ENCODE measurements around the gene SCT. TPM values are rescaled to one million over a fixed set of nuclear protein-coding genes. Genes with fewer than 3 reads are reported as not detected.

The SCT gene
- total RNA-seq, 1 experiment from 2014 or later = not detected

- Histone ChIP-seq H3K4me3 (ENCODE audit: low read depth, low read length) (peak overlapping the region; percentile 100), H3K36me3 (ENCODE audit: control insufficient read depth, insufficient read depth, low read length) (no peaks in the 10 kb centered on the region), H3K27me3 (replicated peaks; ENCODE audit: control insufficient read depth, insufficient read depth, low read length) (no peaks in the 10 kb centered on the region), H3K4me1 (peaks cover 31% of the 10 kb centered on the region), H3K9me3 (no peaks in the 10 kb centered on the region)
- ChIA-PET POLR2A (interaction anchor here (0.6 to 2.0 kb wide), 5 partner anchors 8 to 230 kb away, joined by 3 to 17 read pairs (median 5); no protein-coding TSS in a partner anchor), CTCF (no interaction called here)
- H3K27me3 Mint-ChIP-seq (ENCODE audit: insufficient read depth, unreplicated experiment) = no peaks in the 10 kb centered on the region
- intact Hi-C loops (cut with micrococcal nuclease; ENCODE audit: unreplicated experiment) = loop anchor here (2.0 to 5.0 kb wide), 2 partner anchors 16 to 35 kb away; partner anchors contain the start of genes LMNTD2 and RASSF7
- H3K9me3 Mint-ChIP-seq (ENCODE audit: unreplicated experiment) = no peaks in the 10 kb centered on the region
- H3K36me3 Mint-ChIP-seq (ENCODE audit: insufficient read depth, unreplicated experiment) = peaks cover 28% of the 10 kb centered on the region
- DNase-seq = no peak
- peaks cover 16% of the 10 kb centered on the region for H3K4me1 Mint-ChIP-seq (ENCODE audit: low read depth, unreplicated experiment)
- no TSS peak for BruUV-seq (replicated peaks)
- H3K4me3 Mint-ChIP-seq (ENCODE audit: unreplicated experiment) = peak overlapping the region; percentile 78
- peak overlapping the region; percentile 63 for H3K27ac Mint-ChIP-seq (ENCODE audit: unreplicated experiment)
- TF ChIP-seq CTCF (IDR thresholded peaks at IDR 0.05; ENCODE audit: insufficient read depth in 1 of 2, low read depth in 1 of 2, low read length in 1 of 2, severe bottlenecking in 1 of 2, unreplicated experiment in 1 of 2) = no peak
Observed at GRCh38 chr11:576811-577610, 50.0 kb downstream of the SCT start.

Other genes starting within 250 kb of the SCT start
- gene PKP3, start 233.0 kb downstream of the SCT start, total RNA-seq (2022) = 143 and 149 TPM in 2 replicates
- 119 and 124 TPM in 2 replicates for gene SIGIRR, start 212.2 kb downstream of the SCT start, total RNA-seq (2022)
- gene ANO9, start 185.2 kb downstream of the SCT start, total RNA-seq (2022) = 85.5 and 92.6 TPM in 2 replicates
- gene PTDSS2, start 176.9 kb downstream of the SCT start, total RNA-seq (2022) = 40.6 and 44.3 TPM in 2 replicates
- 134 and 136 TPM in 2 replicates for gene RNH1, start 119.9 kb downstream of the SCT start, total RNA-seq (2022)
- 60.2 and 69.0 TPM in 2 replicates for gene HRAS, start 91.6 kb downstream of the SCT start, total RNA-seq (2022)
- 4.3 and 4.4 TPM in 2 replicates for gene LRRC56, start 89.7 kb downstream of the SCT start, total RNA-seq (2022)
- gene LMNTD2, start 66.4 kb downstream of the SCT start, total RNA-seq (2022) = 11.9 and 13.8 TPM in 2 replicates
- 61.1 and 65.5 TPM in 2 replicates for gene RASSF7, start 66.2 kb downstream of the SCT start, total RNA-seq (2022)
- gene PHRF1, start 50.7 kb downstream of the SCT start, total RNA-seq (2022) = 43.9 and 46.8 TPM in 2 replicates
- 27.2 and 31.2 TPM in 2 replicates for gene IRF7, start 11.2 kb downstream of the SCT start, total RNA-seq (2022)
- 30.2 and 42.0 TPM in 2 replicates for gene CDHR5, start 2.2 kb downstream of the SCT start, total RNA-seq (2022)
- 1.0 and 1.1 TPM in 2 replicates for gene DRD4, start 10.1 kb upstream of the SCT start, total RNA-seq (2022)
- 50.6 and 56.6 TPM in 2 replicates for gene DEAF1, start 68.0 kb upstream of the SCT start, total RNA-seq (2022)
- 70.3 and 74.7 TPM in 2 replicates for gene TMEM80, start 68.6 kb upstream of the SCT start, total RNA-seq (2022)
- 203 and 224 TPM in 2 replicates for gene EPS8L2, start 79.0 kb upstream of the SCT start, total RNA-seq (2022)
- 293 and 300 TPM in 2 replicates for gene TALDO1, start 120.3 kb upstream of the SCT start, total RNA-seq (2022)
- 85.0 and 91.5 TPM in 2 replicates for gene GATD1, start 150.3 kb upstream of the SCT start, total RNA-seq (2022)
- not detected in 2 replicates for gene CEND1, start 162.9 kb upstream of the SCT start, total RNA-seq (2022)
- 31.8 and 37.6 TPM in 2 replicates for gene SLC25A22, start 171.1 kb upstream of the SCT start, total RNA-seq (2022)
- gene PIDD1, start 178.1 kb upstream of the SCT start, total RNA-seq (2022) = 21.3 and 25.3 TPM in 2 replicates
- gene RPLP2, start 182.8 kb upstream of the SCT start, total RNA-seq (2022) = 2,622 and 2,843 TPM in 2 replicates
- 84.7 and 93.6 TPM in 2 replicates for gene PNPLA2, start 191.7 kb upstream of the SCT start, total RNA-seq (2022)
- gene CRACR2B, start 200.7 kb upstream of the SCT start, total RNA-seq (2022) = 15.4 and 16.3 TPM in 2 replicates
- 268 and 302 TPM in 2 replicates for gene CD151, start 205.8 kb upstream of the SCT start, total RNA-seq (2022)
- 139 and 141 TPM in 2 replicates for gene POLR2L, start 215.3 kb upstream of the SCT start, total RNA-seq (2022)
- 84.5 and 95.9 TPM in 2 replicates for gene TSPAN4, start 215.7 kb upstream of the SCT start, total RNA-seq (2022)